ENCODE results near the gene PLEKHB2. TPM values are rescaled to one million over a fixed set of nuclear protein-coding genes. Genes with fewer than 3 reads are reported as not detected.
"Not testable (repeated sequence)": the region's sequence is repeated elsewhere in the genome, so short reads cannot be mapped to it uniquely, and the experiment has no call there.

PLEKHB2 gene
- 64.8 TPM for polyA plus RNA-seq (2013, experiment 1 of 2)
- 55.2 TPM for polyA plus RNA-seq (2013, experiment 2 of 2)

- H3K4me3 ChIP-seq (ENCODE audit: extremely low read depth, insufficient read depth, low read length, poor library complexity, severe bottlenecking) = peak within 1 kb of the TSS; percentile 97
- H3K4me1 ChIP-seq (ENCODE audit: control insufficient read depth, insufficient read depth, low read length, poor library complexity, severe bottlenecking) = peaks cover 7% of the 10 kb centered on the region
- H3K9me3 ChIP-seq (ENCODE audit: control insufficient read depth, low read length) = no peaks in the 10 kb centered on the region
- H3K27ac ChIP-seq (ENCODE audit: low read depth, low read length, severe bottlenecking) = peak within 1 kb of the TSS; percentile 78
- H3K36me3 ChIP-seq (ENCODE audit: control insufficient read depth, insufficient read depth, low read length) = peaks cover 20% of the 10 kb centered on the region
- 0% methylated on average over 58 to 65 of the region's 66 CpGs for WGBS, 2 experiments (ENCODE audit: insufficient coverage in 2 of 2)
Measured at GRCh38 chr2:131105156-131105949, at the start of gene PLEKHB2. PLEKHB2 (plus strand) TSS chr2:131105336; CDS start chr2:131120942, 15,606 bp downstream.

DNA sequence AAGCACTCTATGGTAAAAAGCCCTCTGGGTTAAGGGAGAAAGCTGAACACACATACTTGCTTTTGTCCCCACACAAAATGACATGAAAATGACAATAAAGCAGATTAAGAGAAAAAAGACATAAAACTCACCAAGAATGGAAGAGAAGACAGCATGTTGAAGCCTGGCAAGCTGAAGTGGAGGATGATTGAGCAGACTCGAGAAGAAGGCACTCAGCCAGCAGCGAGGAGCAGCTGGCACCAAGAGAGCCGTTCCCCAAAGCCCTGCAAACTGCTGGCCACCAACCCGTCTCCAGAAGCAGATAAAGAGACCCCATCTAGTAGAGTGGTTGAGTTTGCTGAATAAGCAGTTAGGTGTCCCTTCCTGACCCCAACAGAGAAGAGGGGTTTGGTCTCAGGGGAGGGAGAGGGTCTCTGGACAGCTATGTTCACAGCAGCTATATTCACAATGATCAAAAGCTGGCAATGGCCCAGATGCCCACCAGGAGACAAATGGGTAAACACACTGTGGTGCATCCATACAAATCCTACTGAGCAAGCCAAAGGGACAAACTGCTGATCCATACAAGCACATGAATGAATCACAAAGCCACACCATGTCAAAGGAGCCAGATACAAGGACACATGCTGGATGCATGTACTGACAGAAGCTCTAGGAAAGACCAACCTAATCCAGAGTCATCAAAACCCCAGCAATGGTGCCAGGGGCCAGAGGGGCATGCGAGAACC lies 48.8 kb upstream of the PLEKHB2 start:
- Histone ChIP-seq H3K4me3 (ENCODE audit: extremely low read depth, insufficient read depth, low read length, poor library complexity, severe bottlenecking) (no peak overlapping the region), H3K9me3 (ENCODE audit: control insufficient read depth, low read length) (no peaks in the 10 kb centered on the region), H3K36me3 (ENCODE audit: control insufficient read depth, insufficient read depth, low read length) (peaks cover 95% of the 10 kb centered on the region), H3K27ac (ENCODE audit: low read depth, low read length, severe bottlenecking) (no peak overlapping the region), H3K4me1 (ENCODE audit: control insufficient read depth, insufficient read depth, low read length, poor library complexity, severe bottlenecking) (peaks cover 4% of the 10 kb centered on the region)
- WGBS, 2 experiments (ENCODE audit: insufficient coverage in 2 of 2) = 87 to 96% methylated on average over 4 of the region's 5 CpGs

- Histone ChIP-seq H3K27ac (ENCODE audit: low read depth, low read length, severe bottlenecking) (no peak overlapping the region), H3K36me3 (ENCODE audit: control insufficient read depth, insufficient read depth, low read length) (peaks cover 95% of the 10 kb centered on the region), H3K4me3 (ENCODE audit: extremely low read depth, insufficient read depth, low read length, poor library complexity, severe bottlenecking) (no peak overlapping the region), H3K9me3 (ENCODE audit: control insufficient read depth, low read length) (no peaks in the 10 kb centered on the region), H3K4me1 (ENCODE audit: control insufficient read depth, insufficient read depth, low read length, poor library complexity, severe bottlenecking) (peaks cover 4% of the 10 kb centered on the region)
- WGBS, 2 experiments (ENCODE audit: insufficient coverage in 2 of 2) = 80% methylated on average over 1 of the region's 4 CpGs; no CpG with 5 or more reads in 1 of the 2 experiments
Measured at GRCh38 chr2:131056932-131057287, 48.2 kb upstream of the PLEKHB2 start.

- H3K9me3 ChIP-seq (ENCODE audit: control insufficient read depth, low read length) = no peaks in the 10 kb centered on the region
- WGBS, 2 experiments (ENCODE audit: insufficient coverage in 2 of 2) = 96 to 100% methylated on average over 7 to 8 of the region's 8 CpGs
- H3K4me1 ChIP-seq (ENCODE audit: control insufficient read depth, insufficient read depth, low read length, poor library complexity, severe bottlenecking) = no peaks in the 10 kb centered on the region
- H3K27ac ChIP-seq (ENCODE audit: low read depth, low read length, severe bottlenecking) = no peak overlapping the region
- H3K36me3 ChIP-seq (ENCODE audit: control insufficient read depth, insufficient read depth, low read length) = peaks cover 93% of the 10 kb centered on the region
- H3K4me3 ChIP-seq (ENCODE audit: extremely low read depth, insufficient read depth, low read length, poor library complexity, severe bottlenecking) = no peak overlapping the region
Measured at GRCh38 chr2:131058214-131058843, 46.8 kb upstream of the PLEKHB2 start.

DNA sequence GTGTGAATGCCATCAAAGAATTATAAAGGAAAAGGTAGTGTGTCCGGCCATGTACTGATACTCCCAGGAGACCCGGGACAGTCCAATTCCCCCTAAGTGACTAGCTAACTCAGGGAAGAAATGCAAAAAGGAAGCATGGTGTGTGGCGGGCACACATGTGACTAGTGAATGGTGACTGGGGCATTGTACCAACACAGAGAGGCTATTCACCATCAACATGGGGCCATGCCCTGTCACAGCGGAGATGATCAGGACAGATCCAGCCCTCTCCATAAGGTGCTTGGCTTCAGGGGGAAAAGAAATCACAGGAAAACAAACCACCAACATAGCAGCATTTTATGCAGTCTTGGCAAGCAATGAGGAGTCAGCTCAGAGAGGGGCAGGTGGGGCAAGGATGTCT lies 46.2 kb upstream of the PLEKHB2 start:
- WGBS, 2 experiments (ENCODE audit: insufficient coverage in 2 of 2) = 93 to 100% methylated on average over 2 of the region's 4 CpGs
- H3K27ac ChIP-seq (ENCODE audit: low read depth, low read length, severe bottlenecking) = no peak overlapping the region
- H3K4me3 ChIP-seq (ENCODE audit: extremely low read depth, insufficient read depth, low read length, poor library complexity, severe bottlenecking) = no peak overlapping the region
- peaks cover 93% of the 10 kb centered on the region for H3K36me3 ChIP-seq (ENCODE audit: control insufficient read depth, insufficient read depth, low read length)
- H3K9me3 ChIP-seq (ENCODE audit: control insufficient read depth, low read length) = no peaks in the 10 kb centered on the region
- H3K4me1 ChIP-seq (ENCODE audit: control insufficient read depth, insufficient read depth, low read length, poor library complexity, severe bottlenecking) = no peaks in the 10 kb centered on the region

- Histone ChIP-seq H3K4me3 (ENCODE audit: extremely low read depth, insufficient read depth, low read length, poor library complexity, severe bottlenecking) (no peak overlapping the region), H3K4me1 (ENCODE audit: control insufficient read depth, insufficient read depth, low read length, poor library complexity, severe bottlenecking) (no peaks in the 10 kb centered on the region), H3K36me3 (ENCODE audit: control insufficient read depth, insufficient read depth, low read length) (peaks cover 86% of the 10 kb centered on the region), H3K9me3 (ENCODE audit: control insufficient read depth, low read length) (no peaks in the 10 kb centered on the region), H3K27ac (ENCODE audit: low read depth, low read length, severe bottlenecking) (no peak overlapping the region)
- WGBS, 2 experiments (ENCODE audit: insufficient coverage in 2 of 2) = 89 to 97% methylated on average over 5 to 6 of the region's 11 CpGs
Measured at GRCh38 chr2:131063501-131064283, 41.4 kb upstream of the PLEKHB2 start.

DNA sequence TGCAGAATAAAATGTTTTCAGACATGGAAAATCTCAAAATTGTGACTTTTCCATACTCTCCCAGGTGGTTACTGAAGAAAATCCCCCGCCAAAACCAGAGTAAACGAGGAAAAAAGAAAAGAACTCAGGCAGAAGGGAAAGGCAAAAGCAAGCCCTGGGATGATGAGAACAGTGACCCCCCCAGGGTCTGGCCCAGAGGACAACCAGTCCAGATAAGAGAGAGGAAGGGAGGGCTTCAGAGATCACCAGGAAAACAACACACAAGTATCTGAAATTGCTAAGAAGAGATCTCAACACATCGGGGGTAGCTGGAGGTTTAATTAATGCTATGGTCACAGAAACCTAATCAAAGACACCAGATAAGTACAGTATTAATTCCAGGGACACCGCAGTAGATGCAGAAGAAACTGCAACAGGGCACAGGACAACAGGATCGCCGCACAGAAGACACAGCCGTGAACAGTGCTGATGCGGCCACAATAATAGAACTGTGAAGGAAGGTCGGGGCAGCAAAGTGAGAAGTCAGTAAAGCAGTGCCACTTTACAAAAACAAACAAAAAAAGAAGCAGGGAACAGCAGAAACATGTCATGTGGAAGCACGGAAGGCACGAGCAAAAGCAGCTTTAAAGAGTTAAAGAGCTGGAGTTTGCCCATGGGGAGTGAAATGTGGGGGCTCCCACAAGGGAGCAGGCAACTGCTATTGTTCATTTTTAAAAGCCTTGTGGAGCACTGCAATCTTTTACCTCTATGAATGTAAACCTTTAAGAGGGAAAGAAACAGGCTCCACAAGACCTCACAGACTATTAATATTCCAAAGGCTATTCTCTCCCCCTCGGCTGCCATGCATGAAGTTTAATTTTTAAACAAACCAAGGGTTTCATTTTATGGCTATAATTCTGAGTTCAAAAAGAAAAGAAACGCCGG lies 40.3 kb upstream of the PLEKHB2 start:
- Histone ChIP-seq H3K4me3 (ENCODE audit: extremely low read depth, insufficient read depth, low read length, poor library complexity, severe bottlenecking) (no peak overlapping the region), H3K36me3 (ENCODE audit: control insufficient read depth, insufficient read depth, low read length) (peaks cover 86% of the 10 kb centered on the region), H3K9me3 (ENCODE audit: control insufficient read depth, low read length) (no peaks in the 10 kb centered on the region), H3K4me1 (ENCODE audit: control insufficient read depth, insufficient read depth, low read length, poor library complexity, severe bottlenecking) (no peaks in the 10 kb centered on the region), H3K27ac (ENCODE audit: low read depth, low read length, severe bottlenecking) (peak overlapping the region; percentile 7)
- WGBS, 2 experiments (ENCODE audit: insufficient coverage in 2 of 2) = 88 to 92% methylated on average over 7 to 11 of the region's 14 CpGs

DNA sequence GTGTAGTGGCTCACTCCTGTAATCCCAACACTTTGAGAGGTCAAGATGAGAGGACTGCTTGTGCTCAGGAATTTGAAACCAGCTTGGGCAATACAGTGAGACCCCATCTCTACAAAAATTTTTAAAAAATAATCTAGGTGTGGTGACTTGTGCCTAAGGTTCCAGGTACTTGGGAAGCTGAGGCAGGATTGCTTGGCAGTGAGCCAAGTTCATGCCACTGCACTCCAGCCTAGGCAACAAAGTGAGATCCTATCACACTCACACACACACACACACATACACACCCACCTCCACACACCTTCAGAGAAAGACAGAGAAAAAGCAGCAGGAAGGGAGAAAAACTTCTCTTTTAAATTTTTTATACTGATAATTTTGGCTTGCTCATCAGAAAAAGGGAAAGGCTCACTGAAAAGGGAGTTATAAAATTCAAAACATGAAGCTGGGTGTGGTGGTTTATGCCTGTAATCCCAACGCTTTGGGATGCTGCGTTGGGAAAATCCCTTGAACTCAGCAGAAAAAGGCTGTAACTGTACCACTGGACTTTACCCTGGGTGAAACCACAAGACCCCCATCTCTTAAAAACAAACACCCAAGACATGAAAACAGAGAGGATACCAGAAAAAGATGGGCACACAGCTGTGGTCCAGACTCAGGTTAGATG lies 37.5 kb upstream of the PLEKHB2 start:
- no peak overlapping the region for H3K4me3 ChIP-seq (ENCODE audit: extremely low read depth, insufficient read depth, low read length, poor library complexity, severe bottlenecking)
- no peaks in the 10 kb centered on the region for H3K9me3 ChIP-seq (ENCODE audit: control insufficient read depth, low read length)
- peaks cover 83% of the 10 kb centered on the region for H3K36me3 ChIP-seq (ENCODE audit: control insufficient read depth, insufficient read depth, low read length)
- no peaks in the 10 kb centered on the region for H3K4me1 ChIP-seq (ENCODE audit: control insufficient read depth, insufficient read depth, low read length, poor library complexity, severe bottlenecking)
- no peak overlapping the region for H3K27ac ChIP-seq (ENCODE audit: low read depth, low read length, severe bottlenecking)
- WGBS, 2 experiments (ENCODE audit: insufficient coverage in 2 of 2) = 100% methylated on average over 1 of the region's 2 CpGs

DNA sequence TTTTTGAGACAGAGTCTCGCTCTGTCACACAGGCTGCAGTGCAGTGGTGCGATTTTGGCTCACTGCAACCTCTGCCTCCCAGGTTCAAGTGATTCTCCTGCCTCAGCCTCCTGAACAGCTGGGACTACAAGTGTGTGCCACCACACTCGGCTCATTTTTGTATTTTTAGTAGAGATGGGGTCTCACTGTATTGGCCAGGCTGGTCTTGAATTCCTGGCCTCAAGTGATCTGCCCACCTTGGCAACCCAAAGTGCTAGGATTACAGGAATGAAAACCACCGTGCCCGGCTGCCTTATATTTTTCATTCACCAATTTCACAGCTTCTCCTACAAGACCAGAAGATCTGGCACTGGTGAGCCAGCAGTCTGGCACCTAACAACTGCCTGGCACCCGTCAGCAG lies 37.0 kb upstream of the PLEKHB2 start:
- H3K4me1 ChIP-seq (ENCODE audit: control insufficient read depth, insufficient read depth, low read length, poor library complexity, severe bottlenecking); H3K27ac ChIP-seq (ENCODE audit: low read depth, low read length, severe bottlenecking); H3K4me3 ChIP-seq (ENCODE audit: extremely low read depth, insufficient read depth, low read length, poor library complexity, severe bottlenecking); H3K9me3 ChIP-seq (ENCODE audit: control insufficient read depth, low read length): not testable (repeated sequence)
- WGBS, 2 experiments (ENCODE audit: insufficient coverage in 2 of 2) = 92 to 93% methylated on average over 5 to 6 of the region's 6 CpGs
- H3K36me3 ChIP-seq (ENCODE audit: control insufficient read depth, insufficient read depth, low read length) = peaks cover 85% of the 10 kb centered on the region

Data from mesodermal cell (in vitro differentiated cells).